Activated T-helper 1 cell treated with anti-CD3 and anti-CD28 coated beads, Interleukin-12 subunit alpha, Interleukin-12 subunit beta, Interleukin-2, Interleukin-4 antibody, amounts not matched to agents 30 ng/mL and 10 ng/mL and 1 ng/mL, durations not matched to agents 14 hours and 24 hours and 36 hours (primary cell): ENCODE data around the gene CSMD2. TPM values are rescaled to one million over a fixed set of nuclear protein-coding genes. Genes with fewer than 3 reads are reported as not detected.

Source experiments
- DNase-seq: peaks from one replicate; pipeline ENCODE4 v3.0.0; 2021; ENCODE audit warnings: low spot score
- H3K27ac Mint-ChIP-seq: one replicate; pipeline ENCODE4 v1.8.0; 2021; ENCODE audit warnings: mild to moderate bottlenecking, mixed read lengths
- H3K27me3 Mint-ChIP-seq: one replicate; pipeline ENCODE4 v1.8.0; 2022; ENCODE audit warnings: mild to moderate bottlenecking, moderate library complexity, mixed read lengths; ENCODE audit not compliant: insufficient read depth
- H3K36me3 Mint-ChIP-seq: one replicate; pipeline ENCODE4 v1.8.0; 2021; ENCODE audit warnings: low read depth, mixed read lengths
- H3K4me1 Mint-ChIP-seq: one replicate; pipeline ENCODE4 v1.8.0; 2021; ENCODE audit warnings: low read depth, mixed read lengths
- H3K4me3 Mint-ChIP-seq: one replicate; pipeline ENCODE4 v1.8.0; 2021; ENCODE audit warnings: mild to moderate bottlenecking, moderate library complexity, mixed read lengths
- H3K9me3 Mint-ChIP-seq: one replicate; pipeline ENCODE4 v1.8.0; 2021; ENCODE audit warnings: mixed read lengths
- intact Hi-C: fragments of 100-400 bp; cut with micrococcal nuclease; formaldehyde crosslinking; loops from one replicate; pipeline ENCODE4 v1.15.1; 2024
- total RNA-seq: library from RNA; stranded (reverse); gene quantifications from 2 replicates; pipeline ENCODE4 v1.2.3, GENCODE V29; 2022

CSMD2 gene
- total RNA-seq, 1 donor from 2014 or later: not detected

GRCh38 chr1:33823401-33823800 lies 341.6 kb downstream of the CSMD2 start:
- DNase-seq: no peak
- no peaks in the 10 kb centered on the region for H3K4me1 Mint-ChIP-seq
- H3K27me3 Mint-ChIP-seq: no peaks in the 10 kb centered on the region
- no peak overlapping the region for H3K4me3 Mint-ChIP-seq
- no peak overlapping the region for H3K27ac Mint-ChIP-seq
- no peaks in the 10 kb centered on the region for H3K36me3 Mint-ChIP-seq
- no peaks in the 10 kb centered on the region for H3K9me3 Mint-ChIP-seq
- intact Hi-C loops: no loop called here

- H3K4me3 Mint-ChIP-seq: no peak overlapping the region
- H3K27me3 Mint-ChIP-seq: no peaks in the 10 kb centered on the region
- no peaks in the 10 kb centered on the region for H3K4me1 Mint-ChIP-seq
- no peaks in the 10 kb centered on the region for H3K9me3 Mint-ChIP-seq
- no peak overlapping the region for H3K27ac Mint-ChIP-seq
- no peak for DNase-seq
- H3K36me3 Mint-ChIP-seq: no peaks in the 10 kb centered on the region
- intact Hi-C loops: no loop called here
These were observed 342.6 kb downstream of the CSMD2 start for GRCh38 chr1:33822396-33822795.

DNA sequence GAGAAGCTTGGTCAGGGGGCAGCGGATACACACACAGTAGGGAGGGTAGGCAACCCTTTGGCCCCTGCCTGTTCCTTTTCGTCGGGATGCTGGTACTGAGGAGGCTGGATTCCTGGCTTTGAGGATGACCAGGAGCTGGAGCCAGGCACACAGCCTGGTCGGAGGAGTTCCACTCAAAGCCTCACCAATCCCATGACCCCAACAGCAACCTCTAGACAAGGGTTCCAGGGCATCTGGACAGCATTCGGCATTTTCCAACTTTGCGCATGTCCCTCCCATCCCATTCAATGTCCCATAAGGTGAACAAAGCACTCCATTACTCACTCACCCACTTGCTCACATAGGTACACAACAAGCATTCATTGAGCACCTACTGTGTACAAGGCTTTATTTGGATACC lies 343.7 kb downstream of the CSMD2 start:
- Mint-ChIP-seq H3K36me3 (no peaks in the 10 kb centered on the region), H3K27me3 (no peaks in the 10 kb centered on the region), H3K4me1 (no peaks in the 10 kb centered on the region), H3K9me3 (no peaks in the 10 kb centered on the region), H3K4me3 (no peak overlapping the region), H3K27ac (no peak overlapping the region)
- intact Hi-C loops: no loop called here
- DNase-seq: no peak

DNA sequence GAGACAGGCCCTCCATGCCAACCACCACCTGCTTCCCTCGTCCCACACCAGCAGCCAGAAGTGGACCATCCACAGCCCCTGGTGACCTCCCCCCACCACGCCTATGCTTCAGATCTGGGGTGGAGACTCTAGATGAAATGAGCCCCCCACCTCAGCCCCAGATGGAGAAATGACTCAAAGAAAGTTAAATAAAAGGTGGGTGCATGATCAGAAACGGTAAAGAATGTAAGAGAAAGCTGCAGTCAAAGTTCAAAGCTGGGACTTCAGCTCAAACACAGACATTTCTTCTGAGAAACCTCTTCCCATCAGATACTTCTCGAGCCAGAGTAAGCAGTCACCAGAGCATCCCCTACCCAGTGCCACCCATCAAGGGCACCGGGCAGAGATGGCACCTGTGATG lies 344.2 kb downstream of the CSMD2 start:
- H3K36me3 Mint-ChIP-seq: no peaks in the 10 kb centered on the region

GRCh38 chr1:33819913-33820311 lies 345.1 kb downstream of the CSMD2 start:
- H3K27me3 Mint-ChIP-seq: no peaks in the 10 kb centered on the region
- intact Hi-C loops: no loop called here
- no peaks in the 10 kb centered on the region for H3K9me3 Mint-ChIP-seq
- no peak overlapping the region for H3K27ac Mint-ChIP-seq
- no peak overlapping the region for H3K4me3 Mint-ChIP-seq
- no peaks in the 10 kb centered on the region for H3K4me1 Mint-ChIP-seq
- DNase-seq: no peak
- no peaks in the 10 kb centered on the region for H3K36me3 Mint-ChIP-seq

More for the DNA sequence above, 344.2 kb downstream of the CSMD2 start:
- H3K27ac Mint-ChIP-seq: no peak overlapping the region
- no peak overlapping the region for H3K4me3 Mint-ChIP-seq
- intact Hi-C loops: no loop called here
- H3K9me3 Mint-ChIP-seq: no peaks in the 10 kb centered on the region
- no peaks in the 10 kb centered on the region for H3K27me3 Mint-ChIP-seq
- H3K4me1 Mint-ChIP-seq: no peaks in the 10 kb centered on the region
- no peak for DNase-seq

DNA sequence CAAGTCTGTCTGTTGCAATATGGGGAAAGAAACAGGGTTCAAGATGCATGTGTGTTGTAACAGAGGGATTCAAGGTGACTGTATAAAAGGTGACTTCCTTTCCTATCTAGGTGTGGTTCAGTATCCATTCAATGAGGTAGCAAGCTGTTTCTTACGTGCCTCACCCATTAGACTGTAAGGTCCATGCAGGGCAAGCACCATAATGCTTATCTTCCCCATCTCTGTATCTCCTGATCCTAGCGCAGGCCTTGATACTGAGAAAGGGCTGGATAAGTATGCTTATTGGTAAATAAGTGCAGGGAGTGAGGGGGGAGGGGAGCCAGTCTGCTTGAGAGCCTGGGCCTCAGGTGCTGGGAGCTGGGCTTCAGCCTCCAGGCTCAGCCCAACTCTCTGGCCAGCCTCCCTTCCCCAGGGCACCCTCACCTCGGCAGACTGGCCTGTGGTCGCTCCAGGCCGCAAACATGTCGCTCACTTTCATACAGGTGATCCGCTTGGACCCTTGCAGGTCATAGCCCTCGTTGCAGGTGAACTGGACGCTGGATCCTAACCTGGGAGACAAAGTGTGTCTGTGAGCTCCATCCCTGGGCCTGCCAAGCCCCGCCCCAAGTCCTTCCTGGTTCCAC lies 345.6 kb downstream of the CSMD2 start:
- no peak for DNase-seq
- intact Hi-C loops: no loop called here
- H3K4me1 Mint-ChIP-seq: no peaks in the 10 kb centered on the region
- no peaks in the 10 kb centered on the region for H3K36me3 Mint-ChIP-seq
- H3K27me3 Mint-ChIP-seq: no peaks in the 10 kb centered on the region
- no peak overlapping the region for H3K4me3 Mint-ChIP-seq
- H3K27ac Mint-ChIP-seq: no peak overlapping the region
- no peaks in the 10 kb centered on the region for H3K9me3 Mint-ChIP-seq

GRCh38 chr1:33818071-33818470 lies 347.0 kb downstream of the CSMD2 start:
- intact Hi-C loops: no loop called here
- no peaks in the 10 kb centered on the region for H3K27me3 Mint-ChIP-seq
- no peak for DNase-seq
- no peaks in the 10 kb centered on the region for H3K4me1 Mint-ChIP-seq
- H3K27ac Mint-ChIP-seq: no peak overlapping the region
- no peaks in the 10 kb centered on the region for H3K9me3 Mint-ChIP-seq
- H3K36me3 Mint-ChIP-seq: no peaks in the 10 kb centered on the region
- no peak overlapping the region for H3K4me3 Mint-ChIP-seq

GRCh38 chr1:33815061-33815460 lies 350.0 kb downstream of the CSMD2 start:
- intact Hi-C loops: no loop called here
- Mint-ChIP-seq H3K27me3 (no peaks in the 10 kb centered on the region), H3K36me3 (no peaks in the 10 kb centered on the region), H3K4me3 (no peak overlapping the region), H3K9me3 (no peaks in the 10 kb centered on the region), H3K4me1 (no peaks in the 10 kb centered on the region), H3K27ac (no peak overlapping the region)
- DNase-seq: no peak

GRCh38 chr1:33814166-33814565 lies 350.9 kb downstream of the CSMD2 start:
- Mint-ChIP-seq H3K36me3 (no peaks in the 10 kb centered on the region), H3K9me3 (no peaks in the 10 kb centered on the region), H3K27me3 (no peaks in the 10 kb centered on the region), H3K27ac (no peak overlapping the region), H3K4me1 (no peaks in the 10 kb centered on the region), H3K4me3 (no peak overlapping the region)
- DNase-seq: no peak
- intact Hi-C loops: no loop called here

- intact Hi-C loops: no loop called here
- Mint-ChIP-seq H3K36me3 (no peaks in the 10 kb centered on the region), H3K9me3 (peaks cover 15% of the 10 kb centered on the region), H3K4me1 (no peaks in the 10 kb centered on the region), H3K4me3 (no peak overlapping the region), H3K27ac (no peak overlapping the region), H3K27me3 (no peaks in the 10 kb centered on the region)
- DNase-seq: no peak
These were observed 354.5 kb downstream of the CSMD2 start for GRCh38 chr1:33810571-33810970.

- Mint-ChIP-seq H3K27me3 (peaks cover 2% of the 10 kb centered on the region), H3K9me3 (peaks cover 15% of the 10 kb centered on the region), H3K27ac (no peak overlapping the region), H3K36me3 (no peaks in the 10 kb centered on the region), H3K4me1 (no peaks in the 10 kb centered on the region), H3K4me3 (no peak overlapping the region)
- intact Hi-C loops: no loop called here
- DNase-seq: no peak
These were observed 359.0 kb downstream of the CSMD2 start for GRCh38 chr1:33805988-33806387.

GRCh38 chr1:33802268-33802667 lies 362.8 kb downstream of the CSMD2 start:
- Mint-ChIP-seq H3K36me3 (no peaks in the 10 kb centered on the region), H3K4me3 (no peak overlapping the region), H3K27ac (no peak overlapping the region), H3K4me1 (no peaks in the 10 kb centered on the region), H3K9me3 (peaks cover 7% of the 10 kb centered on the region), H3K27me3 (peaks cover 2% of the 10 kb centered on the region)
- intact Hi-C loops: no loop called here
- DNase-seq: no peak

- Mint-ChIP-seq H3K36me3 (no peaks in the 10 kb centered on the region), H3K27me3 (peaks cover 2% of the 10 kb centered on the region), H3K4me3 (no peak overlapping the region), H3K9me3 (peaks cover 26% of the 10 kb centered on the region), H3K4me1 (peaks cover 10% of the 10 kb centered on the region), H3K27ac (no peak overlapping the region)
- intact Hi-C loops: no loop called here
- no peak for DNase-seq
These were observed 367.2 kb downstream of the CSMD2 start for GRCh38 chr1:33797849-33798248.

GRCh38 chr1:33792651-33793050 lies 372.4 kb downstream of the CSMD2 start:
- peaks cover 29% of the 10 kb centered on the region for H3K4me1 Mint-ChIP-seq
- no peak for DNase-seq
- H3K9me3 Mint-ChIP-seq: peaks cover 26% of the 10 kb centered on the region
- no peaks in the 10 kb centered on the region for H3K36me3 Mint-ChIP-seq
- no peak overlapping the region for H3K4me3 Mint-ChIP-seq
- no peaks in the 10 kb centered on the region for H3K27me3 Mint-ChIP-seq
- intact Hi-C loops: no loop called here
- no peak overlapping the region for H3K27ac Mint-ChIP-seq
